Fibroblast of upper back skin (primary cell): ENCODE results near the gene ARRDC2.
"Not testable (repeated sequence)": the region's sequence is repeated elsewhere in the genome, so short reads cannot be mapped to it uniquely, and the experiment has no call there.

Source experiments
- DNase-seq: peaks from one replicate; pipeline ENCODE4 v3.0.0-alpha.2; 2013

ARRDC2 gene

DNA sequence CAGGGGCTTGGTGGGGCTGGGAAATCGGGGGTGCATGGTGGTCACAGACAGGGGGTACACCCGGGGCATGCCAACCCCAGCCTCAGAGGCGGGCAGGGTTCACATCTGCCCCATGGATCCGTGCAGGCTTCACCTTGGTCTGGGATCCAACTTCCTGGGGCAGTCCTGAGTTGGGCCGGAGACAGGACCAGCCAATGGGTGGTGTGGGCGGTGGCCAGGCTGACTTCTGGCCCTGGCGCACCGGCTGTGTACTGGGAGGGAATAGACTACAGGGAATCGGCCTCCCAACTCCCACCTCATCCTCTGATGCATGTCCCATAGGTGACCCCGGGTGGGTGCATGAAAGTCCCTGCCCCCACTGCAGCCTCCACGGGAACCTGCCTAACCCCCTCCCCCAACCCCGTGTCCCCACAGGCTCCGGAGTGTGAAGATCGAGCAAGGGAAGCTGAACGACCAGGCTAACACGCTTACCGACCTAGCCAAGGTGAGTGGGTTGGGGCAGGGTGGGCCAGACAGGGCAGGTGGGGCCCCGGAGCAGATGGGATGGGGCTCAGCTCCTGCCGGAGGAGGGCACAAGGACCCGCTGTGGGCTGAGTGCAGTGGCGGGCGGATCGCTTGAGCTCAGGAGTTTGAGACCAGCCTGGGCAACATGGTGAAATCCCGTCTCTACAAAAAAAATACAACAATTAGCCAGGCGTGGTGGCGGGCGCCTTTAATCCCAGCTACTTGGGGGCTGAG, 14.7 kb upstream of the ARRDC2 start:
- DNase-seq = no peak

DNA sequence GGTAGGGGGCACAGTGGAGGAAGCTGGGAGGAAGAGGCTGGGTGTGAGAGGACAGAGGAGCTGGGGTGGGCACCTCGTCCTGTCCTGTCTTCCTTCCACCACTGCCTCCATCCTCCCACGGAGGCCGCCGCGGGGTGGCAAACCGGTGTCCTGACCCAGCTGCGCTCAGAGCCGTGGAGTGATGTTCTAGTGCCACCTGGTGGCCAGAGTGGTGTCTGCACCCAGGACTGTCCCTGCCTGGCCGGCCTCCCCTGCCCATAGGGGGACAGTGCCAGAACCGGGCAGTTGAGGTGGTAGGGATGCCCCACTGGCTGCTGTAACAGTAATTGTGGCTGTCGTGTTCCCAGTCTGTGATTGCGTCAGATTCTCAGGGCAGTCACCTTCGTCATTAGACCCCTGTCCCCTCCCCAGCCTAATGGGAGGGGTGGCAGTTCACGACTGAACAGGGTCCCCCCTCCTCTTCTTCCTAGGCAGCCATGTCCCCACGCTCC, 11.1 kb upstream of the ARRDC2 start:
- peak; percentile 70 for DNase-seq

DNA sequence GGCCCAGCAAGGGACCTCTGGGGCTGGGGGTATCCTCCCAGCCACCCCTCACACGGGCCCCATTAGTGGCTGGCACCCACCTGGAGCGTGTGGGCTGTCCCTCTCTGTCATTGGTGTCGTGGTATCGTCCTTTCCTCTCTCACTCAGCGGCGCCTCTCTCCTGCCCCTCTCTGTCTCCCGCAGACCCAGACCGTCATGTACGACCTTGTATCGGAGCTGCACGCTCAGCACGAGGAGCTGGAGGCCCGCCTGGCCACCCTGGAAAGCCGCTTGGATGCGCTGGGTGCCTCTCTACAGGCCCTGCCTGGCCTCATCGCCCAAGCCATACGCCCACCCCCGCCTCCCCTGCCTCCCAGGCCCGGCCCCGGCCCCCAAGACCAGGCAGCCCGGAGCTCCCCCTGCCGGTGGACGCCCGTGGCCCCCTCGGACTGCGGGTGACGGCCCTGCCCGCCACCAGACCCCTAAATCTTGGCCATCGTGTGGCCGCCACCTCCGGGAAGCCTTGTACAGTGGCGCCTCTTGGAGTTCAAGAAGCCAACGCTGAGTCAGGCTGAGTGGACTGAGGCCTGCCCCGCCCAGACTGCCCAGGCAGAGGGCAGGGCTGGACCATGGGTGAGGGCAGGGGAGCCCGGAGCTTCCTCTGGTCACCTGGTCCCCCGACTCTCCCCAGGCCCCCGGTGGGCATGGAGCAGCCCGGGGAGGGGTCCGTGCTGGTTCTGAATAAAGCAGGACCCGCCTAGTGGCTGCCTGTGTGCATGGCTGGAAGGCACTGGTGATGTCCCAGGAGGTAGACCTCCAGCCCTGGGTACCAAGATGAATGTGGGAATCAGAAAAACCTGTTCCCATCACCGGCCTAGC, 9.8 kb upstream of the ARRDC2 start:
- no peak for DNase-seq

DNA sequence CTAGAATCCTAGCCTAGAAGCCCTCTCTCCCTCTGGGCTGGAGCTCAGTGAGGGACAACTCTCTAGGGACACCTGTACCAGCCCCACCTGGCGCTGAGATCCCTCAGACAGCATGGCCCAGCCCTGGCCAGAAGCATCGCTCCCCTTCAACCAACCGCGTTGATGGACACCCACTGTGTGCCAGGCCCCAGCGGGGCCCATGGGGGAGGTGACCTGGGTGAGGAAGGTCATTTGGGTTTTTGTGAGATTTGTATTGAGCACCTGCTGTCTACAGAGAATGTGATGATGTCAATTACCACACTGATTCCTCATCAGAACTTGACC, 9.2 kb upstream of the ARRDC2 start:
- DNase-seq = no peak

DNA sequence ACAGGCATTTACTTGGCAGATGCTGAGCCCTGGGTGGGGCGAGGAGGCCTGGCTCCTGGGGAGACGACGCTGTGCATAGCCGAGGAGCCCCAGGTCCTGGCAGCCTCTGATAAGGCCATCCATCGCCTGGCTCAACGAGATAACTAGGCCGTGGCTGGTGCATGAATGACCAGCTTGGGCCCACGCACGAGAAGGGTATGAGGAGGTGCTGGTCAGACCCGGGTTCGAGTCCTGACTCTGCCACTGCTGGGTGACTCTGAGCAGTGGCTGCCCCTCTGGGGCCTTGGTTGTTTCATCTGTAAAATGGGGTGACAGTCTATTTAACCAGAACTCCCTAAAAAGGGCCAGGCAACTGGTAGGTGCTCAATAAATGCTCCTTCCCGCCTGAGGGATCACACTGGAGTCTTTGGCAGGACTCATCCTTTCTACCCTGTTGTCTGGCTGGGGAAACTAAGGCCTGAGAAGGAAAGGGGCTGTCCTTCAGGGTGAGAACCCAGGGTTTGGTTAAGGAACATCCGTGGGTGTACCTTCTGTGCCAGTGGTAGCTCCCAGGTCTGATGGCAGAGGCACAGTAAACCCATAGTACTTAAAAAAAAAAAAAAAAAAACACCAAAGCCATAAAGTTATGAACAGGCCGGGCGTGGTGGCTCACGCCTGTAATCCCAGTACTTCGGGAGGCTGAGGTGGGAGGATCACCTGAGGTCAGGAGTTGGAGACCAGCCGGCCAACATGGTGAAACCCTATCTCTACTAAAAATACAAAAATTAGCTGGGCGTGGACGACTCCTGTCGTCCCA, 8.1 kb upstream of the ARRDC2 start:
- no peak for DNase-seq

DNA sequence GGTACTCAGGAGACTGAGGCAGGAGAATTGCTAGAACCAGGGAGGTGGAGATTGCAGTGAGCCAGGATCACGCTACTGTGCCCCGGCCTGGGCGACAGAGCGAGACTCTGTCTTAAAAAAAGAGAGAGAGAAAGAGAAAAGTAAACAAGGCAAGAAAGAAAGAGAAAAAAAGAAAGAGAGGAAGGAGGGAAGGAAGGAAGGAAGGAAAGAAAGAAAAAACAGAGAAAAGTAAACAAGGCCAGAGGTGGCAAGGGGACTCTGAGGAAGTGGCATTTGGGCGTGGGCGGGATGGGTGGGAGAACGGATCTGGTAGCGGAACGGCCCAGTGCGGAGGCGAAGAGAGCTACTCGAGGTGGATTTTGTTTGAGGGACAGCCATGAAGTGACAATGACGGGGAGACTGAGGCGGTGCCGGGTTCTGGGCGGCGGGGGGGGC, 7.5 kb upstream of the ARRDC2 start:
- DNase-seq = no peak

DNA sequence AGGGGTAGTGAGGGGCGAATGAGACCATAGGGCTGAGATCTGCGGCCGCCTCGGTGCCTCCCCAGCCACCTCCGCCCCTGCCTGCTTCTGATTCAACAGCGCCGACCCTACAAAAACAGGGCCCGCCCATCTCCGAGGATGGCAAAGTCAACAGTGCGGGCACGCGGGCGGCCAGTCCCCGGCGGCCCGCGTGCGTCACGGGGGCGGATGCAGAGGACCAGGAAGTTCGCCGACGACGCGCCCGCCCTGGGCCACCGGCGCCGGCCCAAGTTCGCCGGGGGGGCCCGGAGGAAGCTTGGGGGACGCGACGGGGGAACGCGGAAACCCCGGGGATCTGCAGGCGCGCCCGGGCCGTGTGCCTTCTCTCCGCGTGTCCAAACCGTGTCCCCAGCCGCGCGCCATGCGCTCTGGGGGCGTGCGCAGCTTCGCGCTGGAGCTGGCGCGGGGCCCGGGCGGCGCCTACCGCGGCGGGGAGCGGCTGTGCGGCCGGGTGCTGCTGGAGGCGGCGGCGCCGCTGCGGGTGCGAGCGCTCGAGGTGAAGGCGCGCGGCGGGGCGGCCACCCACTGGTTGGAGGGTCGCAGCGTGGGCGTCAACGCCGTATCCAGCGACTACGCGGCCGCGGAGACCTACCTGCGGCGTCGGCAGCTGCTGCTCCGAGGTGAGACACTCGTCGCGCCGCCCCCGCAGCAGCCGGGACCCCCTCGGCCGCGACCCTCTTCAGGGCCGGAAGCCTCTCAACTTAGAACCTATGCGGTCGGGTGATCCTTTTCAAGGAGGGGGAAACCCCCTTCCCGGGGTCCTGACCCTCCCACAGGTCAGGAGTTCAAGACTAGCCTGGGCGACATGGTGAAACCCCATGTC, 6.8 kb upstream of the ARRDC2 start:
- DNase-seq = peak; percentile 68

DNA sequence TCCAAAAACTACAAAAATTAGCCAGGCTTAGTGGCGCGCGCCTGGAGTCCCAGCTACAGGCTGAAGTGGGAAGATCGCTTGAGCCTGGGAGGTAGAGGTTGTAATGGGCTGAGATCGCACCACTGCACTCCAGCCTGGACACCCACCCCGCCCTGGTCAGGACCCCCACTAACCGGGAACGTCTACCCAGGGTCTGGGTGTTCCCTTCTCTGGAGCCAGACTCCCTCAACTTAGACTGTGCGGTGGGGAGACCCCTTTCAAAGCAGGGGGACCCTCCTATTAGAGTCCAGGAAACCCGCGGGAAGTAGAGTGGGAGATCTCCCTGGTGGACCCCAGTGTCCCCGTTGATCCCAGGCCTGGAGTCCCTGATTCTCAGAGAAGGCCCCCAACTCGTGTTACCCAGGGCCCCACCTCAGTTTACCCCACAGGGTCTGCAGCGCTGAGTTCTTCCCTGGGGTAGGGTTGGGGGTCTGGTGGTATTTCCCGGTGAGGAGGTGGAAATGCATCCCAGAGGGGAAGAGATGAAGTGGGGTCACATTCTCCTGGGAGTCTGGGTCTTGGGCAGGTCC, 6.1 kb upstream of the ARRDC2 start:
- no peak for DNase-seq

DNA sequence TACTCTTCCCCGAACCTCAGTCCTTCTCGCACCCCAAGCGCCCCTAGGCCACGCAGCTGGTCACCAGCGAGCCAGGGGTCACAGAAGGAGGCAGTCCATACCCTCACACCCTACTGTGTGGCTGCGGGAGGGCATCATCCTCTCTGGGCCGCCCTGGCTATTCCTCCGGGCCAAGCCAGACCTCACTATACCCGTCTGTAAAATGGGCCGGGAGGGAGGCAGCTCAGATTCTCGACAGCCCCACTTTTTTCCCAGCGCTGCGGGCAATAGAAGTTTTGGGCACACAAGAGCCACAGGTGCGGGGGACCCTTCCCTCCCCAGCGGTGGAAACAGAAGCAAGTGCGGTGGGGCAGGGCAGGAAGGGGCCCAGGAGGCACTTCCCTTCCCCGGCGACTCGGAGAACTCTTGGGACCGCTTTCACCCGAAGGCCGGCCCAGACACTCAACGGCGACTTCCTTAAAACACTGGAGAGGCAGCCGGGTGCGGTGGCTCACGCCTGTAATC, 5.6 kb upstream of the ARRDC2 start:
- no peak for DNase-seq

DNA sequence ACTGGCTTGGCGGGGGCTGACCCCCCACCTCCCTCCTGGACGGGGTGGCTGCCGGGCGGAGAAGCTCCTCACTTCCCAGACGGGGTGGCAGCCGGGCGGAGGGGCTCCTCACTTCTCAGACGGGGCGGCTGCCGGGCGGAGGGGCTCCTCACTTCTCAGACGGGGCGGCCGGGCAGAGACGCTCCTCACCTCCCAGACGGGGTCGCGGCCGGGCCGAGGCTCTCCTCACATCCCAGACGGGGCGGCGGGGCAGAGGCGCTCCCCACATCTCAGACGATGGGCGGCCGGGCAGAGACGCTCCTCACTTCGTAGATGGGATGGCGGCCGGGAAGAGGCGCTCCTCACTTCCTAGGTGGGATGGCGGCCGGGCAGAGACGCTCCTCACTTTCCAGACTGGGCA, 2.2 kb upstream of the ARRDC2 start:
- not testable (repeated sequence) for DNase-seq

DNA sequence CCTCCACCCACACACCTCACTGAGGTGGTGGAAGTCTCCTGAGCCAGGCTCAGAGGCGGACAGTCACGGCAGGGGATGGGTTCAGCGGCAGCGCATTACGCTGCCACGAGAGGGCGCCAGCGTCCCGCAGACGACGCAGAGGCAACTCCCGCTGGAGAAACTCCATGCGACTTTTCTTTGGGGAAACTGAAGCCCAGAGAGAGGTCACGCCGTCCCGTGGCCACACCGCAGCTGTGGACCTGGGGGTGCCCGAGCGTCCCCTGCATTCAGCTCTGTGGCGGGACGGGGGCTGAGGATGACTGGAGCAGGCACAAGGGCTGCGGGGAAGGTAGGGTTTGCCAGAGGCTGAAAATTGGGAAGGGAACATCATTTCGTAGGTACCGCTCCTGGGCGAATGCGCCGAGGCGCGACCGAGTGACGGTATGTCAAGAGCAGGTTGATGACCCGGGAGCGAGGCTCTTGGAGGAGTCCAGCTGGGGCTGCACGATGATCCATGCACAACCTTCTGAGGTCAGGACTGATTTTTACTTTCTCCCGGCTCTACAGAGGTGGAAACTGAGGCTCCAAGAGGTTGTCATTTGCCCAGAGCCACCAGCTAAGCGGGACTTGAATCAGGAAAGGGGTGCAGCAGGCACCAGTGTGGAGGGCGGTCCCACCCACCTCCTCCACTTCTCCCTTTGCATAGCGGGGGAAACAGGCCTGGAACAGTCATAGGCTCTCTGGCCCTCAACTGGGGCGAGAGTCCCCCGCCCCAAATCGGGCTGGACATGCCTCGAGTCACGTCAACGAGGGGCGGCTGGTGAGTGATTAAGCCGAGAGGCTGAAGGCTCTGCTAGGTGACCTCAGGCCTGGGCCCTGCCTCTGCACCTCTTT, 690 bp upstream of the ARRDC2 start:
- DNase-seq = peak; percentile 65

DNA sequence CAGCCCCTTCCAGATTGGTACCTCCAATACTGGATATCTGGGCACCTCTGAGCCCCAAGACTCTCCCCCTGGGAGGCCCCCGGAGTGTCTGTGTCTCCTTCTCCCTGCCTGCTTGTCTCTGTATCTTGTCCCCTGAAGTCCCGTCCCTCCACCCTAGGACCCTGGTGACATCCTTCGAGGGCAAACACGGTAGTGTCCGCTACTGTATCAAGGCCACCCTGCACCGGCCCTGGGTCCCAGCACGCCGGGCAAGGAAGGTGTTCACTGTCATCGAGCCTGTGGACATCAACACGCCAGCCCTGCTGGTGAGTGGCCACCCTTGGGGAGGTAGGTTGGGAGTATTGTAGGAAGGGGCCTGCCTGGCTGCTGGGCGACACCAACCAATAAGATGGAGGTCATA, 844 bp downstream of the ARRDC2 start:
- no peak for DNase-seq

DNA sequence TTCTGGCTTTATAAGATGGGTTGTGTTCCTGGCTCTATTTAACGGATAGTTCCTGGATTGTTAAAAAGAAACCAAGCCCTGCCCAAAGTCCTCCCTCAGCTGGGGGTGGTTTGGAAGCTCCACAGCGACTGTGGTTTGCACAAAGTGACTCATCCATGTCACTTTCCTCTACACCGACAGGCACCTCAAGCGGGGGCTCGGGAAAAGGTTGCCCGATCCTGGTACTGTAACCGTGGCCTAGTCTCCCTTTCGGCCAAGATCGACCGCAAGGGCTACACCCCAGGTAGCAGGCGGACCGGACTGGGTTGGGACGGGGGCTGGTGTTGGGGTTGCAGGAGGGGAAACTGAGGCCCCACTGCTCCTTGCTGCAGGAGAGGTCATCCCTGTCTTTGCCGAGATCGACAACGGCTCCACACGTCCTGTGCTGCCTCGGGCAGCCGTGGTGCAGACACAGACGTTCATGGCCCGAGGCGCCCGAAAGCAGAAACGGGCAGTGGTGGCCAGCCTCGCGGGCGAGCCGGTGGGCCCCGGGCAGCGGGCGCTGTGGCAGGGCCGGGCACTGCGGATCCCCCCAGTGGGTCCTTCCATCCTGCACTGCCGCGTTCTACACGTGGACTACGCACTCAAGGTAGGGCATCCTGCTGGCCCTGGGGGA, 1.6 kb downstream of the ARRDC2 start:
- peak; percentile 15 for DNase-seq

DNA sequence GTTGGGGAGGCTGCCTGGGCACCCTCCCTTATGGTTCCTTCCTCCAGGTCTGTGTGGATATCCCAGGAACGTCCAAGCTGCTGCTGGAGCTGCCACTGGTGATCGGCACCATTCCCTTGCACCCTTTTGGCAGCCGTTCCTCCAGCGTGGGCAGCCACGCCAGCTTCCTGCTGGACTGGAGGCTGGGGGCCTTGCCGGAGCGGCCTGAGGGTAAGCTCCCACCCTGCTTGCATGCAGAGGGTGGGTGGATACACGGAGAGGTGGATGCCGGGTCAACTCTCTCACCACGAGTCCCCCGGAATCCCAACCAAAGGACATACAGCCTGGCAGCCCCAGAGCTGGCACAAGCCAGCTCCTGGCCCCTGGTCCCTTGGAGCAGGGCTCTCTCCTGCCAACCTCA, 2.2 kb downstream of the ARRDC2 start:
- no peak for DNase-seq

DNA sequence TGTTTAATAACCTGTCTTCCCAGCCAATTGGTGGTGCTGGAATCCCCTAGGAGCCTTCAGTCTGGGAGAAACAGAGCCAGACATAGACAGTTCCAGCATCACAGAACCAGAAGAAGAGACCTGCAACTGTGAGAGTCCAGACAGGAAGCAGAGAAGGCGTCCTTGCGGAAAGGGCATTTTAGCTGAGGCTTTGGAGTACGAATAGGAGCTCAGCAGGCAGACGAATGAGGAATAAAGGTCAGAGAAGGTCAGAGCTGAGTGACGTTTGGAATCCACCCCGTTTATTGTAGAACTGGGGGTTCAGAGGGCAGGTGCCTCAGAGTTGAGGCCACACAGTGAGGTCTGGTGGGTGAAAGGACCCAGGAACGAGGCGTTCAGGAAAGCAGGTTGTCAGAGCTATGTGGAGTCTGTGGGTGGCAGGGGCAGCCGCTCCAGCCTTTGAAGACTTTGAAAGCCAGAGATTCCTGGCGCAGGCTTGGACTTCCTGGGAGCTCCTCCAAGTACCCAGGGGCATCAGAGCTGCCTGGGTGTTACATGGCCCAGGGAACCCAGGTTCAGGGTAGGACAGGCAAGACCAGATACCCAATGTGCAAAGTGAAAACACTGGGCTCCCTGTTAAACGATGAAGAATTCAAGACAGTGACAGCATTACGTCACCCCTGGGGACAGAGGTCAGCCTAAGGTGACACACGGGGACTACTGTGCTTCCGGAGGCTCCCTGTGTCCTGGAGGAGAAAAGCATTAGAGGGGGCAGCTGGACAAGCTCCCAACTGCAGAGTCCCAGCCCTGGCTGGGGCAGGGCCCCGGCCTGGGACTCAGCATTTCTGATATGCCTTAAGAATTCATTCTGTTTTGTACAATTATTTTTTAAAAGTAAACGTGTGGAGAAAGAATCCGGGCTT, 5.5 kb downstream of the ARRDC2 start:
- DNase-seq = no peak

DNA sequence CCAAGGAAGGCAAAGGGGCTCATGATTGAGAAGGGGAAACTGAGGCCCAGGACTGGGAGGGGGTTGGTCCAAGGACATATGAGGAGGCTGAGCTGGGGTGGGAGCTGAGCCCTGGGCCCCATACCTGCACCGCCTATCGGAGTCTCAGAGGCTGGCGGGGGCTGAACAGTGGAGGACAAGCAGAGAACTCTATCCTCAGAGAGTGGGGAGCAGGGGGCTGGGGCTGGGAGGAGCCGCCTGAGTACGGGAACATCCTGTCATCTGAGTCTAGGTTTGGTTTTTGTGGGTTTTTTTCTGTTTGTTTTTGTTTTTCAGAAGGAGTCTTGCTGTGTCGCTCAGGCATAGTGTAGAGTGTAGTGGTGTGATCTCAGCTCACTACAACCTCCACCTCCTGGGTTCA, 6.2 kb downstream of the ARRDC2 start:
- no peak for DNase-seq

DNA sequence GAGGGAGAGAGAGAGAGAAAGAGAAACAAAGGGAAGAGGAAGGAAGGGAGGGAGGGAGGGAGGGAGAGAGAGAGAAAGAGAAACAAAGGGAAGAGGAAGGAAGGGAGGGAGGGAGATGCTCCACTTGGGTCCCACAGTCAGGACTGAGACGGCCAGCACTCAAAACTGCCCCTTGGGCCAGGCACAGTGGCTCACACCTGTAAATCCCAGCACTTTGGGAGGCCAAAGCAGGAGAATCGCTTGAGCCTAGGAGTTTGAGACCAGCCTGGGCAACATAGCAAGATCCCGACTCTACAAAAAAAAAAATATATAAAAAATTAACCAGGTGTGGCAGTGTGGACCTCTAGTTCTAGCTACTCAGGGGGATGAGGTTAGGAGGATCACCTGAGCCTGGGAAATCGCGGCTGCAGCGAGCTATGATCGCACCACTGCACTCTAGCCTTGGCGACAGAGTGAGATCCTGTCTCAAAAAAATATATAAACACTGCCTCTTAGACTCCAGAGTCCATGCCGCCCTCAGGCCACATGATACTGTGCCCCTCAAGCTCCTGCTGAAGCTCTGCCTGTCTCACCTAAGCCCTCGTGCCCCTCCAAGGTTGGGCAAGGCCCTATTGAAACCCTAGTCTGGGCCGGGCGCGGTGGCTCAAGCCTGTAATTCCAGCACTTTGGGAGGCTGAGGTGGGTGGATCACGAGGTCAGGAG, 8.4 kb downstream of the ARRDC2 start:
- no peak for DNase-seq

DNA sequence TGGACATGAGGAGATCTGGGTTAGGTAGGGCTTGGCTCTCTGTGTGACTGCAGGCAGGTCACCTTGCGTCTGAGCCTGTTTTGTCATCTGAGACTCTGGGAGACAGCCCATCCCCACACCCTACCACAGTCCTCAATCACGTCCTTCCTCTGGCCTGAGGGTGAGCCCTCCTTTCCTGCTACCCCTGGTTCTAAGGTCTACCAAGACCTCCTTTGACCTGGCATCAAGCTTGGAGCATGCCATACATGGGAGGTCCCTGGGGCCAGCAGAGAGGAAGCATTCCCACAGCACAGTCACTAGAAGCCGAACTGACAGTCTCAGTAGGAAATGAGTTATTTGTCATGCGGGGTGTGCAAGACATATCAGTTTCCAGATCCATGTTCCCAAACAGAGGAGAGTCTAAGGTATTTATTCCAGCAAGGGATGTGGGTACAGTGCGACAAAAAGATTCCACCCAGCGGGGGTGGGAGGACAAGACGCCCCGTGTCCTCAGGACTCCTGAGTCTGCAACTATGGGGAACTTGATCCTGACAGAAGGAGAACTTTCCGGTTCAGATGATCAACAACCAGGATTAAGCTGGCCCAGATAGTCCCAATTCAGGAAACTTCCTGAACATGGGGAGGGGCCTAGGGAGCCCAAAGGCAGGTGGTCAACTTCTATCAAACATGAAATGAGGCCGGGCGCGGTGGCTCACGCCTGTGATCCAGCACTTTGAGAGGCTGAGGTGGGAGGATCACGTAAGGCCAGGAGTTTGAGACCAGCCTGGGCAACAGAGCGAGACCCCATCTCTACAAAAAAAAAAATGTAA, 9.5 kb downstream of the ARRDC2 start:
- no peak for DNase-seq
